Neural progenitor cell (in vitro differentiated cells): ENCODE results near the gene NXNL1. TPM values are rescaled to one million over a fixed set of nuclear protein-coding genes. Genes with fewer than 3 reads are reported as not detected.

ENCODE experiments used
- DNase-seq: peaks from one replicate; pipeline ENCODE4 v3.0.0-alpha.2; 2016; ENCODE audit warnings: low spot score
- H2AFZ ChIP-seq: fragments of 200-600 bp; sonication (generic); replicated peaks from 2 replicates; pipeline ENCODE4 v1.6.1; 2016; ENCODE audit warnings: antibody characterized with exemption
- H3F3A ChIP-seq: fragments of 200-600 bp; sonication (generic); 2 replicates; pipeline ENCODE4 v1.6.1; 2016; ENCODE audit warnings: antibody characterized with exemption, low read depth
- H3K27ac ChIP-seq: fragments of 200-600 bp; sonication (generic); 2 replicates; pipeline ENCODE4 v1.5.1; 2016; ENCODE audit warnings: mild to moderate bottlenecking
- H3K27me3 ChIP-seq: fragments of 200-600 bp; sonication (generic); 2 replicates; pipeline ENCODE4 v1.6.1; 2016; ENCODE audit warnings: mild to moderate bottlenecking, moderate library complexity
- H3K36me3 ChIP-seq: fragments of 200-600 bp; sonication (generic); 2 replicates; pipeline ENCODE4 v1.5.1; 2016
- H3K4me1 ChIP-seq: fragments of 200-600 bp; sonication (generic); 2 replicates; pipeline ENCODE4 v1.6.1; 2016; ENCODE audit warnings: mixed run types
- H3K4me2 ChIP-seq: fragments of 200-600 bp; sonication (generic); 2 replicates; pipeline ENCODE4 v1.6.1; 2016
- H3K4me3 ChIP-seq: fragments of 200-600 bp; sonication (generic); 2 replicates; pipeline ENCODE4 v1.5.1; 2016
- H3K79me2 ChIP-seq: fragments of 200-600 bp; sonication (generic); 2 replicates; pipeline ENCODE4 v1.6.1; 2016; ENCODE audit warnings: low read depth
- H3K9ac ChIP-seq: fragments of 200-600 bp; sonication (generic); 2 replicates; pipeline ENCODE4 v1.6.1; 2016
- H3K9me3 ChIP-seq: fragments of 200-600 bp; sonication (generic); 2 replicates; pipeline ENCODE4 v1.5.1; 2016; ENCODE audit warnings: low read depth
- H4K20me1 ChIP-seq: fragments of 200-600 bp; sonication (generic); 2 replicates; pipeline ENCODE4 v1.6.1; 2016; ENCODE audit warnings: low read depth
- H3K27ac Mint-ChIP-seq: 3 replicates; pipeline ENCODE4 v1.8.0; 2021; ENCODE audit warnings: mixed read lengths
- H3K27me3 Mint-ChIP-seq: 2 replicates; pipeline ENCODE4 v1.8.0; 2022; ENCODE audit warnings: low read depth, mild to moderate bottlenecking, inconsistent platforms, moderate library complexity, mixed read lengths; ENCODE audit not compliant: insufficient read depth
- H3K36me3 Mint-ChIP-seq: 3 replicates; pipeline ENCODE4 v1.8.0; 2021; ENCODE audit warnings: mixed read lengths
- H3K4me1 Mint-ChIP-seq: 3 replicates; pipeline ENCODE4 v1.8.0; 2021; ENCODE audit warnings: mixed read lengths
- H3K4me3 Mint-ChIP-seq: 3 replicates; pipeline ENCODE4 v1.8.0; 2021; ENCODE audit warnings: mild to moderate bottlenecking, moderate library complexity, mixed read lengths
- H3K9me3 Mint-ChIP-seq: 3 replicates; pipeline ENCODE4 v1.8.0; 2020; ENCODE audit warnings: mixed read lengths
- CTCF ChIP-seq: fragments of 200-600 bp; sonication (generic); IDR thresholded peaks from 2 replicates; pipeline ENCODE4 v1.5.1; 2017; ENCODE audit warnings: antibody characterized with exemption, mild to moderate bottlenecking
- EZH2 ChIP-seq: fragments of 200-600 bp; sonication (generic); IDR thresholded peaks from 2 replicates; pipeline ENCODE4 v1.6.1; 2017; ENCODE audit warnings: antibody characterized with exemption, mild to moderate bottlenecking, moderate library complexity
- EZH2phosphoT487 ChIP-seq: fragments of 200-600 bp; sonication (generic); IDR thresholded peaks from 2 replicates; pipeline ENCODE4 v1.6.1; 2017; ENCODE audit warnings: antibody characterized with exemption
- total RNA-seq: library from RNA; depleted of rRNA; stranded (reverse); fragments of >200 nt; gene quantifications from 2 replicates; pipeline ENCODE4 v1.2.3, GENCODE V29; 2015; ENCODE audit warnings: low replicate concordance

NXNL1 gene
- total RNA-seq, 1 donor from 2014 or later: not detected

- Mint-ChIP-seq H3K4me1 (peaks cover 33% of the 10 kb centered on the region), H3K27me3 (peaks cover 11% of the 10 kb centered on the region), H3K4me3 (peak overlapping the region; percentile 92), H3K27ac (peak overlapping the region; percentile 46), H3K36me3 (peaks cover 3% of the 10 kb centered on the region), H3K9me3 (no peaks in the 10 kb centered on the region)
- no peaks in the 10 kb centered on the region for H3K79me2 ChIP-seq
- peak overlapping the region; percentile 86 for H3K4me3 ChIP-seq
- H3K4me2 ChIP-seq: peak overlapping the region; percentile 81
- DNase-seq: no peak
- peaks cover 3% of the 10 kb centered on the region for H4K20me1 ChIP-seq
- TF ChIP-seq EZH2phosphoT487: no peak
- no peak for TF ChIP-seq CTCF
- TF ChIP-seq EZH2: no peak
- no peak overlapping the region for H3K9ac ChIP-seq
- H3K36me3 ChIP-seq: no peaks in the 10 kb centered on the region
- H3F3A ChIP-seq: peaks cover 18% of the 10 kb centered on the region
- H3K4me1 ChIP-seq: peaks cover 12% of the 10 kb centered on the region
- H3K27ac ChIP-seq: no peak overlapping the region
- H2AFZ ChIP-seq: peak overlapping the region; percentile 98
- H3K27me3 ChIP-seq: peaks cover 26% of the 10 kb centered on the region
- H3K9me3 ChIP-seq: no peaks in the 10 kb centered on the region
These were observed 8.4 kb upstream of the NXNL1 start for GRCh38 chr19:17469092-17469480.

- peak overlapping the region; percentile 86 for H3K4me3 ChIP-seq
- no peaks in the 10 kb centered on the region for H3K79me2 ChIP-seq
- Mint-ChIP-seq H3K27ac (peak overlapping the region; percentile 46), H3K36me3 (no peaks in the 10 kb centered on the region), H3K9me3 (no peaks in the 10 kb centered on the region), H3K4me3 (peak overlapping the region; percentile 92), H3K4me1 (peaks cover 33% of the 10 kb centered on the region), H3K27me3 (peaks cover 9% of the 10 kb centered on the region)
- no peak overlapping the region for H3K27ac ChIP-seq
- no peaks in the 10 kb centered on the region for H3K36me3 ChIP-seq
- H3K4me2 ChIP-seq: peak overlapping the region; percentile 81
- no peak overlapping the region for H3K9ac ChIP-seq
- H3K4me1 ChIP-seq: peaks cover 12% of the 10 kb centered on the region
- peak overlapping the region; percentile 98 for H2AFZ ChIP-seq
- no peaks in the 10 kb centered on the region for H3K9me3 ChIP-seq
- no peak for TF ChIP-seq EZH2phosphoT487
- TF ChIP-seq CTCF: no peak
- no peak for TF ChIP-seq EZH2
- H4K20me1 ChIP-seq: peaks cover 3% of the 10 kb centered on the region
- peak; percentile 41 for DNase-seq
- H3F3A ChIP-seq: peaks cover 18% of the 10 kb centered on the region
- peaks cover 26% of the 10 kb centered on the region for H3K27me3 ChIP-seq
These were observed 7.8 kb upstream of the NXNL1 start for GRCh38 chr19:17468302-17469091.

GRCh38 chr19:17467471-17468301 lies 7.0 kb upstream of the NXNL1 start:
- H3K4me3 Mint-ChIP-seq: peak overlapping the region; percentile 92

More at GRCh38 chr19:17467471-17468301, 7.0 kb upstream of the NXNL1 start:
- Histone ChIP-seq H3K36me3 (no peaks in the 10 kb centered on the region), H3F3A (peaks cover 18% of the 10 kb centered on the region), H3K9me3 (no peaks in the 10 kb centered on the region), H3K79me2 (no peaks in the 10 kb centered on the region), H3K27ac (no peak overlapping the region), H4K20me1 (peaks cover 1% of the 10 kb centered on the region), H3K27me3 (peaks cover 26% of the 10 kb centered on the region), H3K4me2 (no peak overlapping the region), H3K4me3 (no peak overlapping the region), H3K4me1 (peaks cover 12% of the 10 kb centered on the region), H2AFZ (no peak overlapping the region), H3K9ac (no peak overlapping the region)
- Mint-ChIP-seq H3K36me3 (no peaks in the 10 kb centered on the region), H3K27me3 (peaks cover 11% of the 10 kb centered on the region), H3K9me3 (no peaks in the 10 kb centered on the region), H3K4me1 (peaks cover 33% of the 10 kb centered on the region), H3K27ac (no peak overlapping the region)
- DNase-seq: no peak
- TF ChIP-seq CTCF (no peak), EZH2 (no peak), EZH2phosphoT487 (no peak)
